GM10847 (cell line): Measurements from ENCODE around the gene IGFN1.

Experiments used
- POLR2A ChIP-seq: IDR thresholded peaks from 2 replicates; pipeline ENCODE4 v1.6.1; 2011; ENCODE audit not compliant: insufficient read length; ENCODE audit errors: extremely low read depth

The IGFN1 gene

DNA sequence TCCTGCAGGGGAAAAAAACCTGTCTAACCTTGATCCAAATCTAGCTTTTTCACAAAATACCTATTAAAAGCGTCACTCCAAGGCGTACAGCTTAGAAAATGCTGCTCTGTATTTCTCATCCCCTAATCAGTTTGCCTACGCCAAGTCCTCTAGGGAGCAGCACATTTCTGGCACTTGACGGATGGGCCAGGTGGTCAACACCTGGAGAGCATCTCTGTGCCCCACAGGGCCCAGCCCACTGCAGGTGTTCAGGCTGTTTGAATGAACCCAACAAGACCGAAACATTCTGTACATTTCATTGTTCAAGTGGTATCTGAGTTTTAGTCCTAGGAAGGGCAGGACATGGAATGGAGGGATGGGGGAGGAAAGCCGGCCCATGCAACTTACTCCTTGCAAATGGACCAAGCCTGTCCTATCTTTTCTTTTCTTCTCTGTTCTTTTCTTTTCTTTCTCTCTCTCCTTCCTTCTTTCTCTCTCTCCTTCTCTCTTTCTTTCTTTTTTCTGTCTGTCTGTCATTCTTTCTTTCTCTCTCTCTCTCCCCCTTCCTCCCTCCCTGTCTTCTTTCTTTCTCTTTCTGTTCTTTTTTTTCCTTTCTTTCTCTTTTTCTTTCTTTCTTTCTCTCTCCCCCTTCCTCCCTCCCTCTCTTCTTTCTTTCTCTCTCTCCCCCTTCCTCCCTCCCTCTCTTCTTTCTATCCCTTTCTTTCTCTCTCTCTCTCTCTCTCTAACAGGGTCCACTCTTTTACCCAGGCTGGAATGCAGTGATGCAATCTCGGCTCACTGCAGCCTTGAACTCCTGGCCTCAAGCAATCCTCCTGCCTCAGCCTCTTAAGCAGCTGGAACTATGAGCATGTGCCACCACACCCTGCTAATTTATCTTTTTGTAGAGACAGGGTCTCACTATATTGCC, 29.1 kb downstream of the IGFN1 start:
- TF ChIP-seq POLR2A: no peak

DNA sequence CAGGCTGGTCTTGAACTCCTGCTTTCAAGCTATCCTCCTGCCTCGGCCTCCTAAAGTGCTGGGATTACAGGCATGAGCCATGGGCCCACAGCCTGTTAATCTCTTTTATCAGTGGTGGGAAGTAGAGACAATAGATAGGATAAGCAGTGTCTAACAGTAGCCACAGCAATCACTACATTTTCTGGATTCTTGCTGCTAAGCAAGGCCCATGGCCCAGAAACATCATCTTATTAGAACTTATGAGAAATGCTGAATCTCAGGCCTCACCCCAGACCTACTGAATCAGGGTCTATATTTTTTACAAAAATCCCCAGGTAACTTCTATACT, 29.7 kb downstream of the IGFN1 start:
- TF ChIP-seq POLR2A: no peak

DNA sequence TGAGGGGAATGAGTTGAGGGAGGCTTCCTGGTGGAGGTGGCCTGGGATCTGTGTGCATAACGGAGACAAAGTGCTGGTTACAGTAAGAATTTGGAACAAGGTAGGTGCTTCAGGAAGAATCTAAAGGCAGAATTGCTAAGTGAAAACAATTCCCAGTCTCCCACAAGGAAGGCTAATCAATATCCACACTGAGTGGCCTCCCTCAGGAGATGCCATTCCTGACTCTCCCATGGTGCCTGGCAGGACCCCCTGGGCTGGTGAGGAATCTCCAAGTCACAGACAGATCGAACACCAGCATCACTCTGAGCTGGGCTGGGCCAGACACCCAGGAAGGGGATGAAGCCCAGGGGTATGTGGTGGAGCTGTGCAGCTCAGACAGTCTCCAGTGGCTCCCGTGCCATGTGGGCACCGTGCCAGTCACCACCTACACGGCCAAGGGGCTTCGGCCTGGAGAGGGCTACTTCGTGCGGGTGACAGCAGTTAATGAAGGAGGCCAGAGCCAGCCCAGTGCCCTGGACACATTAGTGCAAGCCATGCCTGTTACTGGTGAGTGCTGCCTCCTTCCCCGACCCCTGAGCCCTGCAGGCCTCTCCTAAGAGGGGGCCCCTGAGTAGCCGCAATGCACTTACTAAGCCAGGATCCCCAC, 30.7 kb downstream of the IGFN1 start:
- no peak for TF ChIP-seq POLR2A

DNA sequence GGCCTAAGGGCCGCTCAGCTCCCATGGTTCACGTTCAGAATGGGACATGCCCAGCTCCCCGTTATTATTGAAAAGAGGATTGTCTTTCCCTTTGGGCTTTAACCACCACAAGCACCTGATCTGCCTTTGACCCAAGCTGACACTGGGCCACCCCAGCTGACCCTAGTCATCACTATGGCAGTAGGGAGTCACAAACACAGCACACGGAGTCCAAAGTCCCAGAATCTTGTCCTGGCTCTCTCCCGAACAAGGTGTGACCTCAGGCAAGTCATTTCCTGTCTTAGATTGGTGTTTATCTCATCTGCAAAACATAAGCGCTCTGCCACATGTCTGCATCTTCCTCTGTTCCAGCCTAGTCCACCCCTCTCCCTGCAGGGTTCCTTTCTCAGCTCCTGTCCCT, 31.5 kb downstream of the IGFN1 start:
- TF ChIP-seq POLR2A: no peak

DNA sequence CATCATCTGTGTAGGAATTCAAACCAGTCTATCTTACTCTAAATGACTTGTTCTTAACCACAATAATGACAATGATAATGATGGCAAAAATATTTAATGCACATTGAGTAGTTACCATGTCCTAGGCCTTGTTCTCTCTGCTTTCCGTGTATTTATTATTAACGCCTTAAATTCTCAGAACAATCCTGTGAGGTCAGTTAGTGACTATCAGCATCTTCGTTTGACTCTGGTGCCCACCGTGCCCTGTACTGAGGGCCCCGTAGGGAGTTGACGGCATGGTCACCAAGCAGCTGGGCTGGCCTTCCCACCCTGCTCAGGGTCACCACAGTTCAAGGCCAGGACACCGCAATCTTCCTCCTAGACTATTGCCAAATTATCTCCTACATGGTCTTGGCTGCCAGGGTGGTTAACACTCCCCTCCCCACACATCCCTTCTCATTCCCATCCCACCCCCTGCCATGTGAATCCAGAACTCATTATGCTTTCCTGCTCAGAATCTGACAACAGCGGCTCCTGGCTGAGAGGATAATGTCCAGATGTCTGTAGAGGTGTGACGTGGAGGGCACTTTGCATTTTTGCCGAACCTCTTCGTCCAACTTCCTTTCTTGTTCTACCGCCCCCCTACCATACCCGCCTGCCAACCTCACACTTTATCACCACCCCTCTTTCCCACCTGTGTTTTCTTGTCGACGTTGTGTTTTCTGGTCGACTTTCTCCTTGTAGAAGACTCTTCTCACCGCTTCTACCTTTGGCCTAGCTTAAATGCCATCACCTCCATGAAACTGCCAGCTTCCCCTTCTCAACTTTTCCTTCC, 33.4 kb downstream of the IGFN1 start:
- TF ChIP-seq POLR2A: no peak

DNA sequence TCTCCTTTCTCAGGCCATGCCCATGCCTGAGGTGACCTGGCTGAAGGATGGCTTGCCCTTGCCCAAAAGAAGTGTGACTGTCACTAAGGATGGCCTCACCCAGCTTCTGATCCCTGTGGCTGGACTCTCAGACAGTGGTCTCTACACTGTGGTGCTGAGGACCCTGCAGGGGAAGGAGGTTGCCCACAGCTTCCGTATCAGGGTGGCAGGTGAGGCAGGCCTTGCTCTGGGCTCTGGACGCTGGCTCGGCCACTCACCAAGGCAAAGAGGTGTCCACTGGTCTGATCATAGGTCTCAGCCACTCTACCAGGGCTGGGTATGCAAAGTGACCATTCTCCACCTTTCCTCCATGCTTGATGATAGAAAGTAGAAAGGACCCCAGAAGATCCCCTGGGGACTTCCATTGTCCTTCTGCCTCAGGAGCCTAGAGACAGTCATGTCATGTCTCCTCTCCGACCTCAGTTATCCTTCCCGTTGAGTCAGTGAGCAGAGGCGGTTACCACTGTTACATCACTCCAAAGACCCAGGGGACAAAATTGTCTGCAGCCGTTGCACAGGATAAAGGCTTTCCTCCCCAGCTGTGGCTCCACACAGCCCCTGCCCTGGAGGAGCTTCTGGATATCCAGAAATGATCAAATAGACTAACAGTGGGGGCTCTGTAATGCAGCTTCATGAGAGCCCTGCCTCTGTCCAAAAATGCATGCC, 34.2 kb downstream of the IGFN1 start:
- TF ChIP-seq POLR2A: no peak

DNA sequence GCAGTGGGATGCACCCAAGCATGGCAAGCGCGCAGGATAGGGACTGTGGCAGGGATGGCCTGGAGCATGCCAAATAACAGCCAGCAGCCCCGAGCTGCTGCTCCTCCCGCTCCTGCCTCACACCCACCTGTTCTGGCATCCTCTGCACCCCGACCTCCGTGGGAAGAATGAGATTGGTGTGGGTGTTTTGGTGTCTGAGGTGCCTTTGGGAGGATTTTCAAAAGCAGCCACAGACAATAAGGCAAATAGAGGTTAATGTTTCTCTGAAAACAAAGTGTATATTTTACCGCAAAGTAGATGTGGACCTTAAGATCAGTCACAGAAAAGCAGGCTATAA, 35.5 kb downstream of the IGFN1 start:
- no peak for TF ChIP-seq POLR2A

DNA sequence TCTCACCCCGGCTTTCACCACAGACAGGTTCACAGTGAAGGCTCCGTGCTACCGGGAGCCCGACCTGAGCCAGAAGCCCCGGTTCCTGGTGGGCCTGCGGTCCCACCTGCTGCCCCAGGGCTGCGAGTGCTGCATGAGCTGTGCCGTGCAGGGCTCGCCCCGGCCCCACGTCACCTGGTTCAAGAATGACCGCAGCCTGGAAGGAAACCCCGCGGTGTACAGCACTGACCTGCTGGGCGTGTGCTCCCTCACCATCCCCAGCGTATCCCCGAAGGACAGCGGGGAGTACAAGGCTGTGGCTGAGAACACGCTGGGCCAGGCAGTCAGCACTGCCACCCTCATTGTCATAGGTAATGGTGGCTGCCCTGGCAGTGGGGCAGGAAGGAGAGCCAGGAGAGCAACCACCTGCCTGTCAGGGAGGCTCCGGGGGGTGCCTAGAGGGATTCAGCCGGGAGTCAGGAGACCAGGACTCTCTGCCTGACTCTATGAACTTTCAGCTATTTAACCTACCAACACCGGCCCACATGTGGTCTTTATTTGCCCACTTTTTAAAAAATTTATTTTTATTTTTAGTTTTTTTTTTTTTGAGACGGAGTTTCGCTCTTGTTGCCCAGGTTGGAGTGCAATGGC, 36.4 kb downstream of the IGFN1 start:
- no peak for TF ChIP-seq POLR2A

DNA sequence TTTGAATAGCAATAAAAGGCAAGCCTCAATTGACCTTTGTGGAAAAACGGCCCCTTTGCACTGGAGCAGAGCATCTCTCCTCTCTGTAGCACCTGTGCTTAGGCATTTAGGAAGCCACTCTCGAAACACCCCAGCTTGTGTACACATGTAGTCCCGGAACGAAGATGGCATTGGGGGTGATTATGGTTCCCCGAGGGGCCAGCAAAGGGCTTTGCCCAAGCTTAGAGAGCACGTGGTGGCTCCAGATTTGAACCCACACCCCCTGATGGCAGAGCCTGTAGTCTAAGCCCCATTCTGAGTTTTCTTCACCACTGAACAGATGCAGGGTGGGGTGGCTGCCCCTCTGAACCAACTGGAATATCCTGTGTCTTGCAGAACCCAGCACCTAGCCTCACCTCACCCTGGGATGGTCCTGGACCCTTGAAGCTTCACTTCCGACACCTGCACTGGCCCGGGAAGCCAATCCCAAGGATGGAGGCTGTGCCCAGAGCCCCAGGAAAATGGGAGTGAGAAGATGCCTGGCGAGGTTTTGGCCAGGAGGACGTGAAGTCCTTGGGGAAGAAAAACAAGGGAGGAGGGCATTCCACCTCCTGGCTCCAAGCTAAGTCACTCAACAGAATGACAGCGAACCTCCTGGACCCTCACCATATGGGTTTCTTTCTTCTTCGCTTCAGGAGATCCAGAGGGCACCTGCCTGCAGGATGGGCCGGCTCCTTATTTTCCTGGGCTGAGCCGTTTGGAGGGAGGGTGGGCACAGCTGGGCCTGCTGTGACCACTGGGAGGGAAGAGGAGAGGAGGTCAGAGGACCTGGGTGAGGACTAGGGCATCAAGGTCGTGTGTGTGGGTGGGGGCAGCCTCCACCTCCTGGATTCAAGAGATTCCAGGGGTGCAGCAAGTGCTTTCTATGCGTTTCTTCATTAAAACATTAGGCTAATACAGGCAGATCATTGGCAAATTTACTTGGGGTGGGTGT, 37.7 kb downstream of the IGFN1 start:
- TF ChIP-seq POLR2A: no peak

DNA sequence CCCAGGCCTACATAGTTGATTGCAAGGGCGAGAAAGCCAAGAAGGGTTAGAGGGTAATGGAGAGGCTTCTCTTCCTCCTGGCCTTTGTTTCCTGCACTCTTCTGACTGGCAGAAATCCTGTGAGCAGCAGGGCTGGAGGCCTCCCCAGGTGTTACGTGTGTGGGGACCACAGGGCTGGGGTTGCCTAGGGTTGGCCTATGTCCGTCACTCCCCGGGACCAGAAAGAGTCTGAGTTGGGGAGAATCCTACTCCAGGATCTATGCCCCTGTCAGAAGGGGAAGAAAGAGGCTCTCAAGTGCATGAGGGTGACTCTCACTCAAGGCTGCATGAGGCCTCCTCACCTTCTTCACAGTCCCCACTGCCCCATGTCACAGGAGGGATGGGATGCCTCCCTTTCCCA, 38.5 kb downstream of the IGFN1 start:
- TF ChIP-seq POLR2A: no peak

DNA sequence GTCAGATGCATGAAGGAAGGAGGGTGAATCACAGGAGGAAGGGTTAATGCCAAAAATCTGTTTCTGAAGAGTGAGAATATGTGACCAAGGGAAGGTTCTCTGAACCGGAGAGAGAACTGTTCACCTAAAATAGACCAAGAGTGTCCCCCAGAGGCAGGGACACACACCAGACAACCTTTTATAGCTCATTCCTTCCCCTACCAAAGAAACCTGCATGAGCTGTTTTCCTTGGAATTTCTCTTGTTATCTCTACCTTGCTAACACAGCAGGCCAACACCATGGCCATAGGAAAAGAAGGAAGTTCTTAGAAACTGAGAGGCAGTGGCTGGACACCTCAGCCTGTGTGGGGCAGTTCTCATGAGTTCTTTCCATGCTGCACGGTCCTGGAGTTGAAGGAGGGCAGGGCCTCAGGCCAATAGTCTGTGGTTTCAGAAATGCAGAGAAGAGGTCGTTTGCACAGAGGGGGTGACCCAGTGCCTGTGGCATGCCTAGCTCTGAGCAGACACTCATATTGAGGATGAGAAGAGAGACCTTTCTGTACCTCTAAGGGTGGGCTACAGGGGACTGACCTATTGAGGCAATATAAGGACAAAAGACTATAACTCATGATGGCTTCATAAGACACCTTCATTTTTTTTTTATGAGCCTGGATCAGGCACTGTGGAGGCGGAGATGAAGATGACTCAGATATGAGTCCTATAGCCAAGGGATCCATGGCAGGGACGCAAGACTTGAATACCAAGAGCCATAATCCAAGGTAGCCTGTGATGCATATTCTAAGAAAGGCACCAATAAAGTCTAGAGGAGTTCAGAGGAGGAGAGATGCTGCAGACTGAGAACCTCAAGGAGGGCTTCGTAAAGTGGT, 39.4 kb downstream of the IGFN1 start:
- no peak for TF ChIP-seq POLR2A

DNA sequence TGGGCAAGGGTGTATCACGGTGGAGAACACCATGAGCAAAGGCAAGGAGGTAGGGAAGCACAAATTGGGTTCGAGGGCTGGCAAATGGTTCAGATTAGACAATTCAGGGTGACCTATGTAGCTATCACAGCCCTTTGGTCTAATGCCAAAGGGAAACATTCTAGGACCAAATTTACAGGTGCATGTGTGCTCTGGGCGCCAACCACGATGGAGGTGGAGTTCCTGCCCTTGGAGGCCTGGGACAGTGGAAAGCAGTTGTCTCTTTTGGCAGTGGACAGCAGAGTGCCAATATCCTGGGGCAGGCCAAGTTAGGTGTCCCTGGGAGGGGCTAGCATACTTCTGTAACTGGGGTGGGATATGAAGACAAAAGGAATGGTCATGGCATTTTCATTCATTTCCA, 40.1 kb downstream of the IGFN1 start:
- no peak for TF ChIP-seq POLR2A

DNA sequence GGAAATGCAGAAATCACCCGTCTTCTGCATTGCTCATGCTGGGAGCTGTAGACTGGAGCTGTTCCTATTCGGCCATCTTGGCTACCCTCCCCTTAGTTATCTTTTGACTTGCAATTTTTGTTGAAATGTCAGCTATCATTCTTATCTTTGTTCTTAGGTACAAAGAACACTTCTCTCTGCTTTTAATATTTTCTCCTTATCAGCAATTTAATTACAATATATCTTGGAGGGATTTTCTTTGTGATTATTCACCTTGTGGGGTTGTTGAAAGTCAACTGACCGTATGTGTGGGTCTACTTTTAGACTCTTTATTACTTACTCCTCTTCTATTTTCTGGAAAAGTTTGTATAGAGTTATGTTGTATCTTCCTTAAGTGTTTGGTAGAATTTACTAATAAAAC, 49.5 kb downstream of the IGFN1 start:
- TF ChIP-seq POLR2A: no peak
